ENCODE results near the gene SLAMF6.

DNA sequence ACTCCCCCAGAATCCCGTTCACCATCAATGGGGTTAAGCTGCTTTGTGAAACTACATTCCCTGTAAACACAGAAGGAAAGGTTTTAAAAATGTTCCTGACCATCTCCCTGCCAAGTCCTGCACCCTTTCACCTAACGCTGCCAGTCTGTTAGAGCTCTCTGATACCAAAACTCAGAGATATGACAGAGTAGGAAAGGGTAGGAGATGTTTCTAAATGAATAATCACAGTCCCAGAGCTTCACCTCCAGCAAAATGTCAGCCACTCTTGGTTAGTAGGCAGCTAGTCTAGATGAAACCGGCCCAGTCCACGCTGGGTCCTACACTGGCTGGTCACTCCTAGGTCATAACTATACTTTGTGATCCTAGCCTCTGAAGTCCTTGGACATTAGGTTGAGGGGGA, 26.7 kb downstream of the SLAMF6 start:
- TF ChIP-seq, protein P1, sequence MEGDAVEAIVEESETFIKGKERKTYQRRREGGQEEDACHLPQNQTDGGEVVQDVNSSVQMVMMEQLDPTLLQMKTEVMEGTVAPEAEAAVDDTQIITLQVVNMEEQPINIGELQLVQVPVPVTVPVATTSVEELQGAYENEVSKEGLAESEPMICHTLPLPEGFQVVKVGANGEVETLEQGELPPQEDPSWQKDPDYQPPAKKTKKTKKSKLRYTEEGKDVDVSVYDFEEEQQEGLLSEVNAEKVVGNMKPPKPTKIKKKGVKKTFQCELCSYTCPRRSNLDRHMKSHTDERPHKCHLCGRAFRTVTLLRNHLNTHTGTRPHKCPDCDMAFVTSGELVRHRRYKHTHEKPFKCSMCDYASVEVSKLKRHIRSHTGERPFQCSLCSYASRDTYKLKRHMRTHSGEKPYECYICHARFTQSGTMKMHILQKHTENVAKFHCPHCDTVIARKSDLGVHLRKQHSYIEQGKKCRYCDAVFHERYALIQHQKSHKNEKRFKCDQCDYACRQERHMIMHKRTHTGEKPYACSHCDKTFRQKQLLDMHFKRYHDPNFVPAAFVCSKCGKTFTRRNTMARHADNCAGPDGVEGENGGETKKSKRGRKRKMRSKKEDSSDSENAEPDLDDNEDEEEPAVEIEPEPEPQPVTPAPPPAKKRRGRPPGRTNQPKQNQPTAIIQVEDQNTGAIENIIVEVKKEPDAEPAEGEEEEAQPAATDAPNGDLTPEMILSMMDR (IDR thresholded peaks at IDR 0.05): no peak
- no peak for TF ChIP-seq POLR2AphosphoS5 (IDR thresholded peaks at IDR 0.05; ENCODE audit: low read depth, low read length)
- TF ChIP-seq REST (IDR thresholded peaks at IDR 0.05; ENCODE audit: insufficient read depth in 1 of 2, low read depth in 2 of 2, low read length in 1 of 2): no peak

Data from Panc1 (cell line).